B cell (primary cell): Measurements from ENCODE around the gene HAGHL. TPM values are rescaled to one million over a fixed set of nuclear protein-coding genes. Genes with fewer than 3 reads are reported as not detected.

Experiments used
- ATAC-seq: fragments of 200-7000 bp; cut with Tn5 transposase; one replicate; pipeline ENCODE4 v1.10.0; 2021; ENCODE audit warnings: low read depth, mild to moderate bottlenecking, moderate number of reproducible peaks, moderate library complexity
- CTCF ChIA-PET: fragments of 350-600 bp; sonication (Branson Sonifier 250); formaldehyde crosslinking; loops from one replicate; lab custom pipeline; 2021; ENCODE audit warnings: antibody characterized with exemption, inconsistent platforms; lab: Charles Lee
- POLR2A ChIA-PET: fragments of 350-600 bp; sonication (Branson Sonifier 250); formaldehyde crosslinking; loops from one replicate; lab custom pipeline; 2021; ENCODE audit warnings: antibody characterized with exemption; lab: Charles Lee
- DNase-seq: peaks from one replicate; pipeline ENCODE4 v3.0.0; 2013
- H2AFZ ChIP-seq: 2 replicates; pipeline ENCODE4 v1.6.1; 2012; ENCODE audit warnings: mild to moderate bottlenecking, low read depth, low read length; ENCODE audit not compliant: insufficient read depth, poor library complexity, severe bottlenecking
- H3K27ac ChIP-seq, 2 donors: 1 replicate in 1 of 2; 2 replicates in 1 of 2; pipeline ENCODE4 v1.5.1; 2012 to 2013; ENCODE audit warnings: low read length in 2 of 2, mild to moderate bottlenecking in 2 of 2, moderate library complexity in 1 of 2
- H3K27me3 ChIP-seq, 4 experiments: fragments of 200-600 bp in 1 of 4; sonication (generic) in 1 of 4; replicated peaks in 1 of 4; 1 replicate in 2 of 4; 2 replicates in 2 of 4; pipeline versions ENCODE4 v1.6.1 to v1.7.0; 2013 to 2016; ENCODE audit warnings: low read length in 3 of 4, mild to moderate bottlenecking in 2 of 4, mixed read lengths in 1 of 4, moderate library complexity in 1 of 4; ENCODE audit not compliant: insufficient read depth in 4 of 4, control insufficient read depth in 3 of 4; ENCODE audit errors: control extremely low read depth in 1 of 4
- H3K36me3 ChIP-seq, 2 experiments: replicated peaks in 1 of 2; 1 replicate in 1 of 2; 2 replicates in 1 of 2; pipeline versions ENCODE4 v1.6.1 to v1.7.1; 2013; ENCODE audit warnings: low read length in 1 of 2; ENCODE audit not compliant: insufficient read depth in 2 of 2, control insufficient read depth in 1 of 2; ENCODE audit errors: control extremely low read depth in 1 of 2, extremely low read depth in 1 of 2
- H3K4me1 ChIP-seq, 2 donors: fragments of 200-600 bp in 1 of 2; sonication (generic) in 1 of 2; 1 replicate in 1 of 2; 2 replicates in 1 of 2; pipeline versions ENCODE4 v1.5.1 to v1.6.1; 2013 to 2017; ENCODE audit warnings: low read length in 2 of 2; ENCODE audit not compliant: control insufficient read depth in 2 of 2, insufficient read depth in 2 of 2
- H3K4me2 ChIP-seq: replicated peaks from 2 replicates; pipeline ENCODE3; 2012; ENCODE audit warnings: mild to moderate bottlenecking, low read depth, low read length; ENCODE audit not compliant: poor library complexity, severe bottlenecking
- H3K4me3 ChIP-seq, 5 experiments: fragments of 200-600 bp in 1 of 5; sonication (generic) in 1 of 5; 1 replicate in 3 of 5; 2 replicates in 2 of 5; pipeline versions ENCODE4 v1.5.1 to v1.7.0; 2011 to 2016; ENCODE audit warnings: low read length in 4 of 5, mild to moderate bottlenecking in 4 of 5, low read depth in 2 of 5, control low read depth in 1 of 5, moderate library complexity in 1 of 5; ENCODE audit not compliant: insufficient read depth in 1 of 5; ENCODE audit errors: control extremely low read depth in 1 of 5, extremely low read depth in 1 of 5
- H3K79me2 ChIP-seq: fragments of 200-600 bp; sonication (generic); one replicate; pipeline ENCODE4 v1.6.0; 2016; ENCODE audit warnings: low read length; ENCODE audit not compliant: control insufficient read depth, insufficient read depth
- H3K9ac ChIP-seq: fragments of 200-600 bp; sonication (generic); 2 replicates; pipeline ENCODE4 v1.6.1; 2017; ENCODE audit warnings: mild to moderate bottlenecking, low read length, moderate library complexity
- H3K9me3 ChIP-seq, 3 donors: one replicate each; pipeline versions ENCODE4 v1.6.1 to v1.7.1; 2013; ENCODE audit warnings: low read length in 2 of 3; ENCODE audit not compliant: control insufficient read depth in 2 of 3, insufficient read depth in 1 of 3; ENCODE audit errors: control extremely low read depth in 1 of 3
- H4K20me1 ChIP-seq: 2 replicates; pipeline ENCODE4 v1.6.0; 2012; ENCODE audit warnings: mild to moderate bottlenecking, low read length; ENCODE audit not compliant: insufficient read depth, control insufficient read depth, poor library complexity, severe bottlenecking
- H3K27ac Mint-ChIP-seq: one replicate; pipeline ENCODE4 v1.8.0; 2021; ENCODE audit warnings: mixed read lengths
- H3K27me3 Mint-ChIP-seq: one replicate; pipeline ENCODE4 v1.8.0; 2021; ENCODE audit warnings: mixed read lengths
- H3K4me1 Mint-ChIP-seq: one replicate; pipeline ENCODE4 v1.8.0; 2021; ENCODE audit warnings: mixed read lengths
- H3K4me3 Mint-ChIP-seq: one replicate; pipeline ENCODE4 v1.8.0; 2021; ENCODE audit warnings: mixed read lengths
- H3K9me3 Mint-ChIP-seq: one replicate; pipeline ENCODE4 v1.8.0; 2022; ENCODE audit warnings: mixed read lengths; ENCODE audit not compliant: insufficient read depth
- EZH2 ChIP-seq: IDR thresholded peaks from 2 replicates; pipeline ENCODE4 v1.6.1; 2012; ENCODE audit warnings: borderline replicate concordance, low read depth, mild to moderate bottlenecking, moderate library complexity, low read length; ENCODE audit not compliant: insufficient read depth, poor library complexity, severe bottlenecking
- WGBS: methylation state at CpG from one replicate; pipeline ENCODE4 v1.1.5; 2013; ENCODE audit warnings: missing lambda C conversion rate; ENCODE audit not compliant: insufficient coverage; 5-methylcytosine and 5-hydroxymethylcytosine counted together
- intact Hi-C: fragments of 100-400 bp; cut with micrococcal nuclease; formaldehyde crosslinking; loops from one replicate; pipeline ENCODE4 v1.10.0; 2022
- polyA plus RNA-seq: library from polyadenylated mRNA; depleted of rRNA; stranded (reverse); fragments of >200 nt; gene quantifications from 2 replicates; pipeline ENCODE4 v1.2.3, GENCODE V29; 2012
- total RNA-seq, 2 donors: library from RNA; stranded (reverse); fragments of 120-200 nt in 1 of 2; gene quantifications; 1 replicate in 1 of 2; 2 replicates in 1 of 2; pipeline versions ENCODE4 v1.2.3 to v1.2.4, GENCODE V29; 2013 to 2022
- TF ChIP-seq, protein P1 (sequence below): fragments of 200-600 bp; IDR thresholded peaks from one replicate; pipeline ENCODE4 v1.8.0; 2022; ENCODE audit warnings: antibody characterized with exemption, mild to moderate bottlenecking

HAGHL gene
- total and polyA plus RNA-seq, 2 donors (not counting 1 experiment from before 2014, with no cell fraction given): 32.3 to 87.1 TPM

- intact Hi-C loops: no loop called here
- no peaks in the 10 kb centered on the region for H3K27me3 Mint-ChIP-seq
- Histone ChIP-seq H3K9ac (no peak overlapping the region), H3K4me3 (no peak overlapping the region), H3K27me3 (no peaks in the 10 kb centered on the region), H3K9me3 (no peaks in the 10 kb centered on the region), H3K36me3 (peaks cover 0 to 52% of the 10 kb centered on the region in 2 experiments), H3K4me2 (no peak overlapping the region), H3K79me2 (no peaks in the 10 kb centered on the region), H2AFZ (no peak overlapping the region), H3K27ac (no peak overlapping the region), H3K4me1 (peaks cover 10 to 14% of the 10 kb centered on the region in 2 donors), H4K20me1 (peaks cover 7% of the 10 kb centered on the region)
- 98% methylated on average over 12 of the region's 13 CpGs for WGBS
- no peaks in the 10 kb centered on the region for H3K9me3 Mint-ChIP-seq
- ChIA-PET POLR2A (interaction anchor here (0.6 kb wide), 1 partner anchor 9 kb away, joined by 3 read pairs; no protein-coding TSS in a partner anchor), CTCF (interaction anchor here (2.6 kb wide), 1 partner anchor 20 kb away, joined by 21 read pairs; no protein-coding TSS in a partner anchor)
- no peak overlapping the region for H3K4me3 Mint-ChIP-seq
- TF ChIP-seq EZH2: no peak
- TF ChIP-seq, protein P1, sequence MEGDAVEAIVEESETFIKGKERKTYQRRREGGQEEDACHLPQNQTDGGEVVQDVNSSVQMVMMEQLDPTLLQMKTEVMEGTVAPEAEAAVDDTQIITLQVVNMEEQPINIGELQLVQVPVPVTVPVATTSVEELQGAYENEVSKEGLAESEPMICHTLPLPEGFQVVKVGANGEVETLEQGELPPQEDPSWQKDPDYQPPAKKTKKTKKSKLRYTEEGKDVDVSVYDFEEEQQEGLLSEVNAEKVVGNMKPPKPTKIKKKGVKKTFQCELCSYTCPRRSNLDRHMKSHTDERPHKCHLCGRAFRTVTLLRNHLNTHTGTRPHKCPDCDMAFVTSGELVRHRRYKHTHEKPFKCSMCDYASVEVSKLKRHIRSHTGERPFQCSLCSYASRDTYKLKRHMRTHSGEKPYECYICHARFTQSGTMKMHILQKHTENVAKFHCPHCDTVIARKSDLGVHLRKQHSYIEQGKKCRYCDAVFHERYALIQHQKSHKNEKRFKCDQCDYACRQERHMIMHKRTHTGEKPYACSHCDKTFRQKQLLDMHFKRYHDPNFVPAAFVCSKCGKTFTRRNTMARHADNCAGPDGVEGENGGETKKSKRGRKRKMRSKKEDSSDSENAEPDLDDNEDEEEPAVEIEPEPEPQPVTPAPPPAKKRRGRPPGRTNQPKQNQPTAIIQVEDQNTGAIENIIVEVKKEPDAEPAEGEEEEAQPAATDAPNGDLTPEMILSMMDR: no peak
- ATAC-seq: no peak
- no peak overlapping the region for H3K27ac Mint-ChIP-seq
- H3K4me1 Mint-ChIP-seq: peaks cover 8% of the 10 kb centered on the region
- DNase-seq: no peak
Measured at GRCh38 chr16:732936-733335, 6.0 kb downstream of the HAGHL start.

DNA sequence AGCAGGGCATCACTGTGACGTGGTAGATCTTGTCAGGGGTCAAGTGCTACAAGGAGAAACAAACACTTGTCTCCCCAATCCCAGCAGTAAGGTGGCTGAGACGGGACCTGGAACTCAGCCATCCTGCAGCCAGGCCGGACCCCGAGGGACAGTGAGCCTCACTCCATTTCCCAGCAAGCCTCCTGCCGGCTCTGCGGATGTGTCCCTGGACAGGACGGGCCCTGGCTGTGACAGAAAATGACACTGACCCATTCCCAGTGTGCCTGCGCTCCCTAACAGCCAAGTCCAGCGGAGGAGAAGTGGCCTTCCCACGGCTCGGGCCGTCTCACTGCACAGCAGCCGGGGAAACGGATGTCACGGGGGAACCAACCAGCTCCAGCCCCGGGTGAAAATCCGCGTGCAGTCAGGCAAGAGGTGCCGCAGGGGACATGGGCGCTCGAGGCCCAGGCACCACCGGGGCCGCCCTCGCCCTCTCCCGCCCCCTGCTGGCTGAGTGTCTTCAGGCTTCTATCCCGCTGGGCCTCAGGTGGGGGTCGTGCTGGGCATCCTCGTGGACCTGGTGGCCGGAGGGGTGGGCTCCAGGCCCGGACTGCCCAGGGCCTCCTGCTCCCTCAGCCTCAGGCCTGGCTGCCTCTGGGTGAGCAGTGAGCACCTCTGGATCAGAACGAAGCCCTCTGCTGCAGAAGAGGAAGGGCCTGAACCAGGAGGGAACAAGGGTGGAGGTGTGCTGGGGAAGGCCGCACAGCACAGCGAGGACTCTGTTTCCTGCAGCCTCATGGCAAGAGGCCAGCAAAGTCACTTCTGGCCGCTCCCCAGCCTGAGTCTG is 6.7 kb downstream of the HAGHL start:
- TF ChIP-seq, protein P1: peak; percentile 55
- TF ChIP-seq EZH2: no peak
- Histone ChIP-seq H3K27me3 (no peaks in the 10 kb centered on the region), H3K4me2 (no peak overlapping the region), H3K27ac (no peak overlapping the region), H3K4me3 (no peak overlapping the region), H3K4me1 (peaks cover 10 to 17% of the 10 kb centered on the region in 2 donors), H2AFZ (no peak overlapping the region), H3K9ac (no peak overlapping the region), H3K9me3 (no peaks in the 10 kb centered on the region), H4K20me1 (peaks cover 7% of the 10 kb centered on the region), H3K79me2 (no peaks in the 10 kb centered on the region), H3K36me3 (peaks cover 0 to 52% of the 10 kb centered on the region in 2 experiments)
- H3K27ac Mint-ChIP-seq: no peak overlapping the region
- DNase-seq (peak; percentile 48), ATAC-seq (peak; percentile 29)
- POLR2A ChIA-PET: no interaction called here
- H3K9me3 Mint-ChIP-seq: no peaks in the 10 kb centered on the region
- intact Hi-C loops: no loop called here
- H3K27me3 Mint-ChIP-seq: no peaks in the 10 kb centered on the region
- H3K4me3 Mint-ChIP-seq: no peak overlapping the region
- 96% methylated on average over 34 of the region's 34 CpGs for WGBS
- CTCF ChIA-PET: interaction anchor here (2.6 kb wide), 1 partner anchor 21 kb away, joined by 21 read pairs; no protein-coding TSS in a partner anchor
- H3K4me1 Mint-ChIP-seq: peaks cover 9% of the 10 kb centered on the region
